Body of pancreas (tissue), 4 donors: ENCODE results near the gene LDLRAP1. TPM values are rescaled to one million over a fixed set of nuclear protein-coding genes. Genes with fewer than 3 reads are reported as not detected.

Source experiments
- ATAC-seq: fragments of 150-250 bp; one replicate; pipeline ENCODE4 v1.9.1; 2016
- DNase-seq, 4 donors: peaks; one replicate each; pipeline ENCODE4 v3.0.0-alpha.2; 2019
- H3K27ac ChIP-seq, 4 donors: fragments of 200-600 bp; sonication (generic); 1 replicate in 3 of 4; 2 replicates in 1 of 4; pipeline versions ENCODE4 v1.5.1 to v1.6.1; 2016 to 2019; ENCODE audit warnings: mild to moderate bottlenecking in 1 of 4, mixed read lengths in 1 of 4, moderate library complexity in 1 of 4
- H3K27me3 ChIP-seq, 2 donors: fragments of 200-600 bp; sonication (generic); one replicate each; pipeline ENCODE4 v1.6.0; 2016; ENCODE audit warnings: mild to moderate bottlenecking in 1 of 2
- H3K36me3 ChIP-seq, 2 donors: fragments of 200-600 bp; sonication (generic); replicated peaks in 1 of 2; 2 replicates each; pipeline ENCODE4 v1.5.1; 2016; ENCODE audit warnings: low read depth in 2 of 2; ENCODE audit not compliant: insufficient read depth in 1 of 2
- H3K4me1 ChIP-seq: fragments of 200-600 bp; sonication (generic); one replicate; pipeline ENCODE4 v1.6.0; 2016
- H3K4me3 ChIP-seq, 2 donors: fragments of 200-600 bp; sonication (generic); 1 replicate in 1 of 2; 2 replicates in 1 of 2; pipeline ENCODE4 v1.5.1; 2016 to 2019
- H3K9me3 ChIP-seq, 3 donors: fragments of 200-600 bp; sonication (generic); 1 replicate in 2 of 3; 2 replicates in 1 of 3; pipeline ENCODE4 v1.5.1; 2016
- CTCF ChIP-seq, 7 experiments: fragments of 450-650 bp in 4 of 7; fragments of 200-600 bp in 3 of 7; sonication (generic) in 3 of 7; IDR thresholded peaks; one replicate each; pipeline ENCODE4 v1.5.1; 2016 to 2019; ENCODE audit warnings: antibody characterized with exemption in 7 of 7
- POLR2A ChIP-seq, 3 donors: fragments of 450-650 bp; IDR thresholded peaks; one replicate each; pipeline ENCODE4 v1.6.1; 2016; ENCODE audit warnings: antibody characterized with exemption in 3 of 3, mild to moderate bottlenecking in 2 of 3
- WGBS, 2 donors: methylation state at CpG; one replicate each; pipeline ENCODE4 v1.1.5; 2017; 5-methylcytosine and 5-hydroxymethylcytosine counted together
- intact Hi-C: fragments of 100-400 bp; cut with DNase I; formaldehyde crosslinking; loops from one replicate; pipeline ENCODE4 v1.15.1; 2023
- total RNA-seq, 2 donors: library from RNA; depleted of rRNA; stranded (reverse); fragments of >200 nt; gene quantifications; one replicate each; pipeline ENCODE4 v1.1.0, GENCODE V29; 2016

The LDLRAP1 gene
- total RNA-seq, 2 donors from 2014 or later, result 20.8 to 23.7 TPM

- Histone ChIP-seq H3K27me3 (no peaks in the 10 kb centered on the region), H3K4me3 (no peak overlapping the region), H3K36me3 (no peaks in the 10 kb centered on the region), H3K4me1 (peaks cover 2% of the 10 kb centered on the region), H3K27ac (no peak overlapping the region), H3K9me3 (no peaks in the 10 kb centered on the region)
- ATAC-seq (no peak), DNase-seq (no peak)
- WGBS, 2 donors, result 55 to 73% methylated on average over 6 of the region's 6 CpGs
- TF ChIP-seq POLR2A (IDR thresholded peaks at IDR 0.05) (no peak), CTCF (IDR thresholded peaks at IDR 0.05) (no peak)
- intact Hi-C loops, result loop anchor here (5.0 kb wide), 1 partner anchor 197 kb away; no protein-coding TSS in a partner anchor
Observed at GRCh38 chr1:25609921-25610320, 66.5 kb downstream of the LDLRAP1 start.

GRCh38 chr1:25610822-25611630 lies 67.6 kb downstream of the LDLRAP1 start:
- H3K9me3 ChIP-seq, result no peaks in the 10 kb centered on the region
- TF ChIP-seq CTCF (IDR thresholded peaks at IDR 0.05) (peak in 1 of 7 experiments; percentile 23), POLR2A (IDR thresholded peaks at IDR 0.05) (no peak)
- H3K27ac ChIP-seq, result no peak overlapping the region
- 41 to 47% methylated on average over 7 to 8 of the region's 8 CpGs for WGBS, 2 donors
- DNase-seq (no peak), ATAC-seq (no peak)
- H3K36me3 ChIP-seq, result no peaks in the 10 kb centered on the region
- no peaks in the 10 kb centered on the region for H3K27me3 ChIP-seq
- no peak overlapping the region for H3K4me3 ChIP-seq
- H3K4me1 ChIP-seq, result peaks cover 9% of the 10 kb centered on the region
- intact Hi-C loops, result loop anchor here (5.0 kb wide), 1 partner anchor 196 kb away; no protein-coding TSS in a partner anchor

GRCh38 chr1:25611843-25612242 lies 68.4 kb downstream of the LDLRAP1 start:
- H3K4me3 ChIP-seq, result no peak overlapping the region
- ATAC-seq (no peak), DNase-seq (no peak)
- no peaks in the 10 kb centered on the region for H3K36me3 ChIP-seq
- TF ChIP-seq CTCF (IDR thresholded peaks at IDR 0.05), result no peak
- no peak for TF ChIP-seq POLR2A (IDR thresholded peaks at IDR 0.05)
- intact Hi-C loops, result loop anchor here (5.0 kb wide), 1 partner anchor 195 kb away; no protein-coding TSS in a partner anchor
- WGBS, 2 donors, result 82 to 88% methylated on average over 1 of the region's 1 CpG
- H3K27me3 ChIP-seq, result no peaks in the 10 kb centered on the region
- no peak overlapping the region for H3K27ac ChIP-seq
- peaks cover 11% of the 10 kb centered on the region for H3K4me1 ChIP-seq
- H3K9me3 ChIP-seq, result no peaks in the 10 kb centered on the region

- H3K27ac ChIP-seq, result no peak overlapping the region
- H3K4me1 ChIP-seq, result peaks cover 12% of the 10 kb centered on the region
- no peaks in the 10 kb centered on the region for H3K36me3 ChIP-seq
- no peak for DNase-seq
- intact Hi-C loops, result loop anchor here (5.0 kb wide), 1 partner anchor 195 kb away; no protein-coding TSS in a partner anchor
- ATAC-seq, result no peak
- TF ChIP-seq CTCF (IDR thresholded peaks at IDR 0.05) (no peak), POLR2A (IDR thresholded peaks at IDR 0.05) (no peak)
- no peak overlapping the region for H3K4me3 ChIP-seq
- 74 to 86% methylated on average over 3 of the region's 3 CpGs for WGBS, 2 donors
- H3K9me3 ChIP-seq, result no peaks in the 10 kb centered on the region
- H3K27me3 ChIP-seq, result no peaks in the 10 kb centered on the region
Observed at GRCh38 chr1:25612421-25612820, 69.0 kb downstream of the LDLRAP1 start.
